Activated CD4-positive, alpha-beta T cell treated with anti-CD3 and anti-CD28 coated beads for 1 hour (primary cell): ENCODE results near the gene FSIP1.

Experiments used
- DNase-seq: peaks from one replicate; pipeline ENCODE4 v3.0.0-alpha.2; 2020

Gene FSIP1

GRCh38 chr15:39613271-39613670 is 169.4 kb downstream of the FSIP1 start:
- no peak for DNase-seq

GRCh38 chr15:39610665-39611064 is 172.0 kb downstream of the FSIP1 start:
- no peak for DNase-seq

GRCh38 chr15:39609166-39609916 is 173.3 kb downstream of the FSIP1 start:
- no peak for DNase-seq

GRCh38 chr15:39608185-39609139 is 174.2 kb downstream of the FSIP1 start:
- DNase-seq, result no peak

- no peak for DNase-seq
These were observed 177.5 kb downstream of the FSIP1 start for GRCh38 chr15:39605146-39605545.

GRCh38 chr15:39602143-39602542 is 180.5 kb downstream of the FSIP1 start:
- DNase-seq, result no peak

- no peak for DNase-seq
These were observed 182.8 kb downstream of the FSIP1 start for GRCh38 chr15:39599871-39600270.

GRCh38 chr15:39598958-39599845 is 183.4 kb downstream of the FSIP1 start:
- no peak for DNase-seq

GRCh38 chr15:39598186-39598850 is 184.3 kb downstream of the FSIP1 start:
- no peak for DNase-seq

- no peak for DNase-seq
These were observed 184.9 kb downstream of the FSIP1 start for GRCh38 chr15:39597751-39598185.

- DNase-seq, result no peak
These were observed 185.3 kb downstream of the FSIP1 start for GRCh38 chr15:39597336-39597735.

- DNase-seq, result no peak
These were observed 186.1 kb downstream of the FSIP1 start for GRCh38 chr15:39596358-39597051.

- no peak for DNase-seq
These were observed 187.1 kb downstream of the FSIP1 start for GRCh38 chr15:39595338-39596221.

GRCh38 chr15:39594446-39595337 is 187.9 kb downstream of the FSIP1 start:
- DNase-seq, result no peak

- DNase-seq, result no peak
These were observed 188.8 kb downstream of the FSIP1 start for GRCh38 chr15:39593656-39594445.

- DNase-seq, result no peak
These were observed 189.5 kb downstream of the FSIP1 start for GRCh38 chr15:39593071-39593655.

GRCh38 chr15:39592500-39592899 is 190.1 kb downstream of the FSIP1 start:
- DNase-seq, result no peak

GRCh38 chr15:39591896-39592315 is 190.7 kb downstream of the FSIP1 start:
- no peak for DNase-seq
